Caco-2 (cell line): ENCODE measurements around the gene KIF1A. TPM values are rescaled to one million over a fixed set of nuclear protein-coding genes. Genes with fewer than 3 reads are reported as not detected.

Source experiments
- BruUV-seq: library from RNA; stranded (reverse); fragments of 400-500 nt; replicated peaks from 2 replicates; lab custom pipeline; 2021; lab: Mats Ljungman, UMichigan
- CTCF ChIA-PET: fragments of 300-600 bp; sonication (Branson Sonifier 250); formaldehyde crosslinking; loops from one replicate; lab custom pipeline; 2022; ENCODE audit warnings: antibody characterized with exemption; lab: Charles Lee
- POLR2A ChIA-PET: fragments of 300-600 bp; sonication (Branson Sonifier 250); formaldehyde crosslinking; loops from one replicate; lab custom pipeline; 2022; ENCODE audit warnings: antibody characterized with exemption; lab: Charles Lee
- DNase-seq, 2 experiments: peaks; one replicate each; pipeline versions ENCODE4 v3.0.0 to v3.0.0-alpha.2; 2020 to 2022
- H3K27me3 ChIP-seq: replicated peaks from 2 replicates; pipeline ENCODE4 v1.6.0; 2011; ENCODE audit warnings: low read length; ENCODE audit not compliant: control insufficient read depth, insufficient read depth
- H3K36me3 ChIP-seq: 2 replicates; pipeline ENCODE4 v1.5.1; 2011; ENCODE audit warnings: low read length; ENCODE audit not compliant: control insufficient read depth, insufficient read depth
- H3K4me1 ChIP-seq: fragments of 250-450 bp; sonication (Bioruptor Pico); 2 replicates; pipeline ENCODE4 v1.5.1; 2020; ENCODE audit warnings: mild to moderate bottlenecking
- H3K4me3 ChIP-seq: 2 replicates; pipeline ENCODE4 v1.5.1; 2011; ENCODE audit warnings: low read depth, mild to moderate bottlenecking, control low read depth, low read length
- H3K9me3 ChIP-seq: fragments of 250-450 bp; sonication (Bioruptor Pico); 2 replicates; pipeline ENCODE4 v1.5.1; 2020; ENCODE audit warnings: mild to moderate bottlenecking, moderate library complexity
- H3K27ac Mint-ChIP-seq: one replicate; pipeline ENCODE4 v1.8.0; 2022; ENCODE audit warnings: mixed read lengths; ENCODE audit not compliant: unreplicated experiment
- H3K27me3 Mint-ChIP-seq: one replicate; pipeline ENCODE4 v1.8.0; 2022; ENCODE audit warnings: mixed read lengths; ENCODE audit not compliant: insufficient read depth, unreplicated experiment
- H3K36me3 Mint-ChIP-seq: one replicate; pipeline ENCODE4 v1.8.0; 2022; ENCODE audit warnings: mild to moderate bottlenecking, mixed read lengths; ENCODE audit not compliant: insufficient read depth, unreplicated experiment
- H3K4me1 Mint-ChIP-seq: one replicate; pipeline ENCODE4 v1.8.0; 2022; ENCODE audit warnings: low read depth, mixed read lengths; ENCODE audit not compliant: unreplicated experiment
- H3K4me3 Mint-ChIP-seq: one replicate; pipeline ENCODE4 v1.8.0; 2022; ENCODE audit warnings: mild to moderate bottlenecking, moderate library complexity, mixed read lengths; ENCODE audit not compliant: unreplicated experiment
- H3K9me3 Mint-ChIP-seq: one replicate; pipeline ENCODE4 v1.8.0; 2022; ENCODE audit warnings: mixed read lengths; ENCODE audit not compliant: unreplicated experiment
- CTCF ChIP-seq, 2 experiments: fragments of 200-600 bp in 1 of 2; IDR thresholded peaks; 1 replicate in 1 of 2; 2 replicates in 1 of 2; pipeline versions ENCODE4 v1.5.1 to v1.8.0; 2011 to 2022; ENCODE audit warnings: antibody characterized with exemption in 1 of 2, control low read depth in 1 of 2, inconsistent platforms in 1 of 2, low read depth in 1 of 2, low read length in 1 of 2, mild to moderate bottlenecking in 1 of 2, moderate library complexity in 1 of 2; ENCODE audit not compliant: insufficient read depth in 1 of 2, severe bottlenecking in 1 of 2, unreplicated experiment in 1 of 2
- intact Hi-C: fragments of 100-400 bp; cut with micrococcal nuclease; formaldehyde crosslinking; loops from one replicate; pipeline ENCODE4 v1.10.0; 2022; ENCODE audit not compliant: unreplicated experiment
- total RNA-seq: library from RNA; stranded (reverse); gene quantifications from 2 replicates; pipeline ENCODE4 v1.2.3, GENCODE V29; 2022

The KIF1A gene
- total RNA-seq, 1 experiment from 2014 or later, result 33.1 TPM

DNA sequence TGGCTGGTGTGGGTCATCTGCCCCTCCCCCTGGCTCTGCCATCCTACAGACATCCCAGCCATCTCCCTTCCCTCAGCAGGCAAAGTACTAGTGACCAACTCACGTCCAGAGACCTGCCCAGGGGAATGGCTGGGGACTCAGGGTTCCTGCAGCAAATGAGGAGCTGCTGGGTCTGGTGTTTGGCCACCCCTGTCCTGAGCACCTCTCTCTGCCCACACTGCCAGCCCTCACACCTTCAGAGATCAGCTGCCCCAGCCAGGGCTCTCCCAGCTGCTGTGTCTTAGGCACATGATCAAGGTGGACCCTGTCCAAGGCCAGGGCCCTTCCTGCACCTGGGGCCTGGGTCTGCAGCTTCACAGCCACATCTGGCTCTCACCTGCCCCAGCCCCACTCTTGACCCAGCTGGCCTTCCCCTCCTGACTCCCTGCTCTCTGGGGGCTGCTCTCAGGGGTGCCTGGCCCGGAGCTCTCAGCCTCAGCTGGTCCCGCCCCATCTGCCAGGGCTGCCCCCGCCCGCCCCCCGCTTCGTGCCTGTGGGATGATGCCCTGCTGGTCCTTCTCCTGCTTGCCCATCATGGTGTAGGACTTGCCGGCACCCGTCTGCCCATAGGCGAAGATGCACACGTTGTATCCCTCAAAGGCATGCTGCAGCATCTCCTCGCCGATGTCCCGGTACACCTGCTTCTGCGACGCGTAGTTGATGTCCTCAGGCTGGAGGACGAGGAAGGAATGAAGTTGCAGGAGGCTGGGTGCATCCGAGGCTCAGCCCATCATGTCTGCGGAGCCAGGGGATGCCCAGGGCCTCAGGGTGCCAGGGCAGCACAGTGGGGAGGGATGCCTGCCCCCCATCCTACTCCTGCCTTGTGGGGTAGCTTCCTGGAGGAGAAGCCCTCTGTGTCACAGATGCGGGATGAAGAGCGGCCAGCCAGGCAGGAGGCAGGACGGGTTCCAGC lies 32.2 kb downstream of the KIF1A start:
- H3K36me3 ChIP-seq, result no peaks in the 10 kb centered on the region
- no TSS peak for BruUV-seq
- intact Hi-C loops, result no loop called here
- no peaks in the 10 kb centered on the region for H3K27me3 ChIP-seq
- H3K4me3 ChIP-seq, result no peak overlapping the region
- Mint-ChIP-seq H3K36me3 (no peaks in the 10 kb centered on the region), H3K27ac (no peak overlapping the region), H3K4me3 (no peak overlapping the region), H3K27me3 (peaks cover 6% of the 10 kb centered on the region), H3K9me3 (no peaks in the 10 kb centered on the region), H3K4me1 (no peaks in the 10 kb centered on the region)
- POLR2A ChIA-PET, result no interaction called here
- CTCF ChIA-PET, result interaction anchor here (0.5 kb wide), 1 partner anchor 51 kb away, joined by 3 read pairs; no protein-coding TSS in a partner anchor
- no peak for TF ChIP-seq CTCF (IDR thresholded peaks at IDR 0.05; ENCODE audit: insufficient read depth in 1 of 2, low read depth in 1 of 2, low read length in 1 of 2, severe bottlenecking in 1 of 2, unreplicated experiment in 1 of 2)
- H3K9me3 ChIP-seq, result no peaks in the 10 kb centered on the region
- no peak for DNase-seq
- H3K4me1 ChIP-seq, result no peaks in the 10 kb centered on the region

- H3K27me3 Mint-ChIP-seq, result peaks cover 6% of the 10 kb centered on the region
- Histone ChIP-seq H3K4me3 (no peak overlapping the region), H3K36me3 (no peaks in the 10 kb centered on the region), H3K9me3 (no peaks in the 10 kb centered on the region), H3K4me1 (no peaks in the 10 kb centered on the region), H3K27me3 (no peaks in the 10 kb centered on the region)
- DNase-seq, result no peak
- no peak overlapping the region for H3K4me3 Mint-ChIP-seq
- H3K9me3 Mint-ChIP-seq, result no peaks in the 10 kb centered on the region
- H3K27ac Mint-ChIP-seq, result no peak overlapping the region
- TF ChIP-seq CTCF (IDR thresholded peaks at IDR 0.05; ENCODE audit: insufficient read depth in 1 of 2, low read depth in 1 of 2, low read length in 1 of 2, severe bottlenecking in 1 of 2, unreplicated experiment in 1 of 2), result no peak
- ChIA-PET POLR2A (no interaction called here), CTCF (no interaction called here)
- no TSS peak for BruUV-seq
- no peaks in the 10 kb centered on the region for H3K36me3 Mint-ChIP-seq
- intact Hi-C loops, result no loop called here
- H3K4me1 Mint-ChIP-seq, result no peaks in the 10 kb centered on the region
Observed at GRCh38 chr2:240786871-240787311, 33.1 kb downstream of the KIF1A start.

GRCh38 chr2:240786355-240786841 lies 33.6 kb downstream of the KIF1A start:
- Mint-ChIP-seq H3K36me3 (no peaks in the 10 kb centered on the region), H3K27me3 (peaks cover 6% of the 10 kb centered on the region), H3K4me1 (no peaks in the 10 kb centered on the region), H3K27ac (no peak overlapping the region), H3K9me3 (no peaks in the 10 kb centered on the region), H3K4me3 (no peak overlapping the region)
- no peak for DNase-seq
- no peak for TF ChIP-seq CTCF (IDR thresholded peaks at IDR 0.05; ENCODE audit: insufficient read depth in 1 of 2, low read depth in 1 of 2, low read length in 1 of 2, severe bottlenecking in 1 of 2, unreplicated experiment in 1 of 2)
- Histone ChIP-seq H3K36me3 (no peaks in the 10 kb centered on the region), H3K4me3 (no peak overlapping the region), H3K9me3 (no peaks in the 10 kb centered on the region), H3K27me3 (no peaks in the 10 kb centered on the region), H3K4me1 (no peaks in the 10 kb centered on the region)
- intact Hi-C loops, result no loop called here
- ChIA-PET POLR2A (no interaction called here), CTCF (no interaction called here)
- no TSS peak for BruUV-seq
